Tibial nerve (tissue), 4 donors: Measurements from ENCODE around the gene OLFML3.

Experiments used
- EP300 ChIP-seq, 2 donors: sonication (generic); formaldehyde crosslinking; IDR thresholded peaks; one replicate each; pipeline ENCODE4 v1.6.1; 2017; ENCODE audit warnings: antibody characterized with exemption in 2 of 2, mild to moderate bottlenecking in 1 of 2
- TF ChIP-seq, protein P1 (sequence below), 5 experiments: fragments of 200-600 bp in 3 of 5; fragments of 450-650 bp in 2 of 5; sonication (generic) in 3 of 5; IDR thresholded peaks; one replicate each; pipeline ENCODE4 v1.5.1; 2016 to 2019; ENCODE audit warnings: antibody characterized with exemption in 5 of 5, mild to moderate bottlenecking in 3 of 5, moderate library complexity in 2 of 5

DNA sequence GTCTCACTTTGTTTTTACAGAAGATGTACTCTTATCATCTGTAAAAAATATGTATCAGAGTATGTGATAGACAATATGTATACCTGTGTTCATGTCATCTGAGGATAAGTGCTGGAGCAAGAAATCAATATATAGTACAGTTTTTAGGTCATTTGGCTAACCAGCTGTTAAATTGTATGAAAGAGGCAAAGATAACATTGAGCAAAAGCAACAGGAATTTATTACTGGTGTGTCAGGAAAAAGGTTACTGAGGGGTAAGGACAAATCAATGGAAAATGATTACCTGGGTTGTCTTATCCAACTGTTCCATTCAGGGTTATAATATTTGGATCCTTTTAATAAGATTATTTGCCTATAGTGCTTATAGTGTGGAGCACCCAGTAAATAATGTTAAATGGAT is 45.3 kb upstream of the OLFML3 start:
- TF ChIP-seq, protein P1, sequence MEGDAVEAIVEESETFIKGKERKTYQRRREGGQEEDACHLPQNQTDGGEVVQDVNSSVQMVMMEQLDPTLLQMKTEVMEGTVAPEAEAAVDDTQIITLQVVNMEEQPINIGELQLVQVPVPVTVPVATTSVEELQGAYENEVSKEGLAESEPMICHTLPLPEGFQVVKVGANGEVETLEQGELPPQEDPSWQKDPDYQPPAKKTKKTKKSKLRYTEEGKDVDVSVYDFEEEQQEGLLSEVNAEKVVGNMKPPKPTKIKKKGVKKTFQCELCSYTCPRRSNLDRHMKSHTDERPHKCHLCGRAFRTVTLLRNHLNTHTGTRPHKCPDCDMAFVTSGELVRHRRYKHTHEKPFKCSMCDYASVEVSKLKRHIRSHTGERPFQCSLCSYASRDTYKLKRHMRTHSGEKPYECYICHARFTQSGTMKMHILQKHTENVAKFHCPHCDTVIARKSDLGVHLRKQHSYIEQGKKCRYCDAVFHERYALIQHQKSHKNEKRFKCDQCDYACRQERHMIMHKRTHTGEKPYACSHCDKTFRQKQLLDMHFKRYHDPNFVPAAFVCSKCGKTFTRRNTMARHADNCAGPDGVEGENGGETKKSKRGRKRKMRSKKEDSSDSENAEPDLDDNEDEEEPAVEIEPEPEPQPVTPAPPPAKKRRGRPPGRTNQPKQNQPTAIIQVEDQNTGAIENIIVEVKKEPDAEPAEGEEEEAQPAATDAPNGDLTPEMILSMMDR (IDR thresholded peaks at IDR 0.05) = no peak
- no peak for TF ChIP-seq EP300 (IDR thresholded peaks at IDR 0.05)
